ENCODE measurements around the gene ITGA4.

- TF ChIP-seq, protein P1, sequence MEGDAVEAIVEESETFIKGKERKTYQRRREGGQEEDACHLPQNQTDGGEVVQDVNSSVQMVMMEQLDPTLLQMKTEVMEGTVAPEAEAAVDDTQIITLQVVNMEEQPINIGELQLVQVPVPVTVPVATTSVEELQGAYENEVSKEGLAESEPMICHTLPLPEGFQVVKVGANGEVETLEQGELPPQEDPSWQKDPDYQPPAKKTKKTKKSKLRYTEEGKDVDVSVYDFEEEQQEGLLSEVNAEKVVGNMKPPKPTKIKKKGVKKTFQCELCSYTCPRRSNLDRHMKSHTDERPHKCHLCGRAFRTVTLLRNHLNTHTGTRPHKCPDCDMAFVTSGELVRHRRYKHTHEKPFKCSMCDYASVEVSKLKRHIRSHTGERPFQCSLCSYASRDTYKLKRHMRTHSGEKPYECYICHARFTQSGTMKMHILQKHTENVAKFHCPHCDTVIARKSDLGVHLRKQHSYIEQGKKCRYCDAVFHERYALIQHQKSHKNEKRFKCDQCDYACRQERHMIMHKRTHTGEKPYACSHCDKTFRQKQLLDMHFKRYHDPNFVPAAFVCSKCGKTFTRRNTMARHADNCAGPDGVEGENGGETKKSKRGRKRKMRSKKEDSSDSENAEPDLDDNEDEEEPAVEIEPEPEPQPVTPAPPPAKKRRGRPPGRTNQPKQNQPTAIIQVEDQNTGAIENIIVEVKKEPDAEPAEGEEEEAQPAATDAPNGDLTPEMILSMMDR (IDR thresholded peaks at IDR 0.05), result no peak
- TF ChIP-seq EP300 (IDR thresholded peaks at IDR 0.05) (no peak), POLR2A (IDR thresholded peaks at IDR 0.05) (no peak)
These were observed 27.9 kb downstream of the ITGA4 start for GRCh38 chr2:181484851-181485637.

Measured in ovary (tissue), 3 donors.